ENCODE measurements around the gene PLCB1. TPM values are rescaled to one million over a fixed set of nuclear protein-coding genes. Genes with fewer than 3 reads are reported as not detected.

Gene PLCB1
- total and polyA plus RNA-seq, 2 experiments from 2014 or later, result 8.0 to 17.6 TPM

GRCh38 chr20:8401556-8401955 is 269.5 kb downstream of the PLCB1 start:
- H3K27me3 ChIP-seq, result no peaks in the 10 kb centered on the region
- no peak overlapping the region for H3K27ac ChIP-seq
- H3K4me1 ChIP-seq (ENCODE audit: low read depth), result peaks cover 11% of the 10 kb centered on the region
- no peaks in the 10 kb centered on the region for H3K36me3 ChIP-seq
- no peak overlapping the region for H3K4me3 ChIP-seq
- TF ChIP-seq, protein P1, sequence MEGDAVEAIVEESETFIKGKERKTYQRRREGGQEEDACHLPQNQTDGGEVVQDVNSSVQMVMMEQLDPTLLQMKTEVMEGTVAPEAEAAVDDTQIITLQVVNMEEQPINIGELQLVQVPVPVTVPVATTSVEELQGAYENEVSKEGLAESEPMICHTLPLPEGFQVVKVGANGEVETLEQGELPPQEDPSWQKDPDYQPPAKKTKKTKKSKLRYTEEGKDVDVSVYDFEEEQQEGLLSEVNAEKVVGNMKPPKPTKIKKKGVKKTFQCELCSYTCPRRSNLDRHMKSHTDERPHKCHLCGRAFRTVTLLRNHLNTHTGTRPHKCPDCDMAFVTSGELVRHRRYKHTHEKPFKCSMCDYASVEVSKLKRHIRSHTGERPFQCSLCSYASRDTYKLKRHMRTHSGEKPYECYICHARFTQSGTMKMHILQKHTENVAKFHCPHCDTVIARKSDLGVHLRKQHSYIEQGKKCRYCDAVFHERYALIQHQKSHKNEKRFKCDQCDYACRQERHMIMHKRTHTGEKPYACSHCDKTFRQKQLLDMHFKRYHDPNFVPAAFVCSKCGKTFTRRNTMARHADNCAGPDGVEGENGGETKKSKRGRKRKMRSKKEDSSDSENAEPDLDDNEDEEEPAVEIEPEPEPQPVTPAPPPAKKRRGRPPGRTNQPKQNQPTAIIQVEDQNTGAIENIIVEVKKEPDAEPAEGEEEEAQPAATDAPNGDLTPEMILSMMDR (IDR thresholded peaks at IDR 0.05; ENCODE audit: low read depth, low read length), result no peak
- DNase-seq (ENCODE audit: low read depth in 1 of 2, low spot score in 1 of 2), result no peak
- no peaks in the 10 kb centered on the region for H3K9me3 ChIP-seq (ENCODE audit: low read depth)

GRCh38 chr20:8402798-8403197 is 270.7 kb downstream of the PLCB1 start:
- no peaks in the 10 kb centered on the region for H3K9me3 ChIP-seq (ENCODE audit: low read depth)
- H3K27ac ChIP-seq, result no peak overlapping the region
- no peak overlapping the region for H3K4me3 ChIP-seq
- H3K36me3 ChIP-seq, result no peaks in the 10 kb centered on the region
- no peak for DNase-seq (ENCODE audit: low read depth in 1 of 2, low spot score in 1 of 2)
- peaks cover 11% of the 10 kb centered on the region for H3K4me1 ChIP-seq (ENCODE audit: low read depth)
- H3K27me3 ChIP-seq, result no peaks in the 10 kb centered on the region
- TF ChIP-seq, protein P1 (IDR thresholded peaks at IDR 0.05; ENCODE audit: low read depth, low read length), result no peak

DNA sequence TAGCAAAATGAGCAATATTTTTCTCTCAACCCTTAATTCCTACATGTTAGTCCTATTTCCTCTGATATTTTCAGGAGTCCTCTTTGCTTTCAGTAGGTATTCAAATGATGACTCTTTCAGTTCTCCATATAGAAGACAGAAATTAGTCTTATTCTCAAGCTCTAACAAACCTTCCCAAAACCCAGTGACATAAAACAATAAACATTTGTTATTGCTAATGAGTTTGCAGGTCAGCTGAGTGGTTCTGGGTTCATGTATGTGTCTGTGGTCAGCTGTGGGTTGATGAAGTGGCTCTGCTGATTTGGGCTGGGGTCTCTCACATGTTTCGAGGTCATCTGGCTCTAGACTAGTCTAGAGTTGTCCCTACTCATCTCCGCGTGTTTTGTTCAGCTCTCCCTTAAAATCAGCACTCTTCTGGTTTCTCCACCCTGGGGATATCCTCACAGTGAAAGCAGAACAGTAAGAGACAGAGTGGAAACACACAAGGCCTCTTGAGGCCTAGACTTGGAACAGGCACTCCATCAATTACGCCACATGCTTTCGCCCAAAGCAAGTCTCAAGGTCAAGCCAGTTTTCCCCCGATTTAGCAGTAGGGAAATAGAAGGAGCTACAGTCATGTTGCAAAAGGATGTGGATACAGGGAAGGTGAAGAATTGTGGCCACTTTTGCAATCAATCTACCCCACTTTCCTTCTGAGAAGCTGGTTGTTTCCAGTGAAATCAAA is 273.0 kb downstream of the PLCB1 start:
- Histone ChIP-seq H3K9me3 (ENCODE audit: low read depth) (no peaks in the 10 kb centered on the region), H3K27ac (no peak overlapping the region), H3K36me3 (no peaks in the 10 kb centered on the region), H3K4me1 (ENCODE audit: low read depth) (peaks cover 5% of the 10 kb centered on the region), H3K4me3 (no peak overlapping the region), H3K27me3 (no peaks in the 10 kb centered on the region)
- DNase-seq (ENCODE audit: low read depth in 1 of 2, low spot score in 1 of 2), result no peak
- TF ChIP-seq, protein P1 (IDR thresholded peaks at IDR 0.05; ENCODE audit: low read depth, low read length), result no peak

DNA sequence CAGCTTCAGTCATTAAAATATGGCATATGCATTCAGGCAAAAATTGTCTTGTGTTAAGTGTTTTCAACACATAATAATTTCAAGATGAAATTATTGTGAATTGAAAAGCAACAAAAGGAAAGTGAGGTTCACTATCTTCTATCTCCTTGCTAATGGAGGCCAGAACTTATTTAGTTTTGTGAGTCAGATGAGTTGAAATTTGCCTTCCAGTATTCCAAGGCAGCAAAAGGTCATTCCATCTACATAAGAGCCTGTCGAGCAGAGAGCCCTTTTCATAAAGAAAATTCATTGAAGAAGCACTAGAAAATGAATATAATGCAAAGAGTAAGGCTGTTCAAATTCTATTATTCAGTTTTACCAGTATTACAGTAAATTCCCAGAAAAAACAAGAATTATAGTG is 274.3 kb downstream of the PLCB1 start:
- Histone ChIP-seq H3K4me3 (no peak overlapping the region), H3K27ac (no peak overlapping the region), H3K36me3 (no peaks in the 10 kb centered on the region), H3K4me1 (ENCODE audit: low read depth) (no peaks in the 10 kb centered on the region), H3K27me3 (no peaks in the 10 kb centered on the region), H3K9me3 (ENCODE audit: low read depth) (no peaks in the 10 kb centered on the region)
- no peak for DNase-seq (ENCODE audit: low read depth in 1 of 2, low spot score in 1 of 2)
- TF ChIP-seq, protein P1 (IDR thresholded peaks at IDR 0.05; ENCODE audit: low read depth, low read length), result no peak

DNA sequence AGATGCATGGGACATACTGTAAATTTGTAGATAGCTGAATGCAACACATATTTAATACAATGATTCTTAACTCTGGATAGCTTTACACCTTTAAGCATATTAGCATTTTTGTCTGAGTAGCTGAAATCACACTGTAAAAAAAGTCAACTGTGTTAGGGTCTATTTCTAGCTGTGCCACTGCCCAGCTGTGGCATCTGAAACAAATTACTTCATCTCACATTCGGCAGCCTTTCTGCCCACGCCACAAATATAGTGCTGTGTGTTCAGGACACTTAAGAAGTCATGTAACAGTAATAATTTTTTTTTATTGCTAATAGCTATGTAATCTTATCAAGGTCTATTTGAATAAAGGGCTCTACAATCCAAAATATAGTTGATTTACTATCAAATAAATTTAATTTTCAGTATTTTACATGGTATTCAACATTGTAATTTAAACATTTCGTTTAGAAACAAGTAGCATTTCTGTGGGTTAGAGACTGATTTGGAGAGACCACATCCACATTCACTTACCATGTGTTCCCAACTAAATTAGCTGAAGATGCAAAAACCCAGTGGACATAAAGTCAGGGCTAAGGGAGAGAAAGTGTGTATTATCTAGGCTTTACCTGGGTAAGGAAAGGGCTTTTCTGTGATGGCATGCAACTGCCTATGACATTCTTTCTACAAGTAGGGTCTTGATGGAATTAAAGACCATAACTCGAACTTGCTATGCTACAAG is 276.7 kb downstream of the PLCB1 start:
- no peaks in the 10 kb centered on the region for H3K4me1 ChIP-seq (ENCODE audit: low read depth)
- no peaks in the 10 kb centered on the region for H3K27me3 ChIP-seq
- no peak for DNase-seq (ENCODE audit: low read depth in 1 of 2, low spot score in 1 of 2)
- H3K27ac ChIP-seq, result no peak overlapping the region
- H3K4me3 ChIP-seq, result no peak overlapping the region
- no peaks in the 10 kb centered on the region for H3K36me3 ChIP-seq
- TF ChIP-seq, protein P1 (IDR thresholded peaks at IDR 0.05; ENCODE audit: low read depth, low read length), result no peak
- H3K9me3 ChIP-seq (ENCODE audit: low read depth), result no peaks in the 10 kb centered on the region
